HUES64 (cell line): Measurements from ENCODE around the gene CYP4A11.
"Not testable (repeated sequence)": the region's sequence is repeated elsewhere in the genome, so short reads cannot be mapped to it uniquely, and the experiment has no call there.

Experiments used
- H3K27ac ChIP-seq: 2 replicates; pipeline ENCODE4 v1.7.0; 2013; ENCODE audit warnings: low read depth, low read length, inconsistent platforms
- H3K27me3 ChIP-seq: 2 replicates; pipeline ENCODE4 v1.6.1; 2013; ENCODE audit warnings: mild to moderate bottlenecking, low read length; ENCODE audit not compliant: insufficient read depth
- H3K36me3 ChIP-seq: 2 replicates; pipeline ENCODE4 v1.6.1; 2013; ENCODE audit warnings: mild to moderate bottlenecking, low read length; ENCODE audit not compliant: insufficient read depth
- H3K4me1 ChIP-seq: 2 replicates; pipeline ENCODE4 v1.6.1; 2013; ENCODE audit warnings: mild to moderate bottlenecking, low read length, moderate library complexity; ENCODE audit not compliant: insufficient read depth
- H3K4me3 ChIP-seq: 2 replicates; pipeline ENCODE4 v1.5.1; 2013; ENCODE audit warnings: mild to moderate bottlenecking, low read length, moderate library complexity
- H3K9ac ChIP-seq: 2 replicates; pipeline ENCODE4 v1.6.1; 2013; ENCODE audit warnings: mild to moderate bottlenecking, low read depth, low read length
- H3K9me3 ChIP-seq: 2 replicates; pipeline ENCODE4 v1.6.1; 2013; ENCODE audit warnings: low read depth, low read length; ENCODE audit not compliant: insufficient read depth
- WGBS: fragments of 150-250, 120-280 bp; methylation state at CpG from one replicate; pipeline ENCODE4 v1.1.7; 2013; ENCODE audit warnings: missing lambda C conversion rate; 5-methylcytosine and 5-hydroxymethylcytosine counted together

The CYP4A11 gene

GRCh38 chr1:46949417-46949666 lies 8.1 kb upstream of the CYP4A11 start:
- H3K4me3 ChIP-seq, H3K9me3 ChIP-seq, H3K9ac ChIP-seq, H3K27ac ChIP-seq, H3K4me1 ChIP-seq, H3K27me3 ChIP-seq, H3K36me3 ChIP-seq: not testable (repeated sequence)
- WGBS = 97% methylated on average over 1 of the region's 1 CpG

GRCh38 chr1:46948629-46949416 lies 7.5 kb upstream of the CYP4A11 start:
- 92% methylated on average over 4 of the region's 5 CpGs for WGBS
- Histone ChIP-seq H3K27me3 (no peaks in the 10 kb centered on the region; the same call in 1 of the 2 replicates), H3K9ac (no peak overlapping the region), H3K4me1 (peaks cover 6% of the 10 kb centered on the region; the same call in 1 of the 2 replicates), H3K4me3 (no peak overlapping the region), H3K9me3 (no peaks in the 10 kb centered on the region), H3K27ac (no peak overlapping the region), H3K36me3 (no peaks in the 10 kb centered on the region)

DNA sequence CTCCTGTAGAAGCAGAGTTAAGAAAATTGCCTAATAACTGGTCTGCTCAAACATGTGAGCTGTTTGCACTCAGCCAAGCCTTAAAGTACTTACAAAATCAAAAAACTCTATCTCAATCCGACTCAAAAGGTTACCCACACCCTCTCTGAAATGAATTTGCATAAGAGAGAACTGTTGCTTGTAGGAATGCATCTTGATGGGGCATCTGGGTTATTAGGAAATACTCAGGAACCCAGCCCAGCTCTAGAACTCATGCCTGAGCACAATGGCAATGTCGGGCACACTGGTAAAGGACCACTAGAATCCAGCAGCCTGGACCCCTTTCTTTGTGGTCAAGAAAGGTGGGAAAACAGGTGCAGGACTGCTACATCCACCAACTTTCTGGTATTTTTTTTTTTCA lies 6.4 kb upstream of the CYP4A11 start:
- H3K27me3 ChIP-seq, H3K9me3 ChIP-seq, H3K9ac ChIP-seq, H3K4me3 ChIP-seq, H3K4me1 ChIP-seq, H3K27ac ChIP-seq, H3K36me3 ChIP-seq: not testable (repeated sequence)
- 86% methylated on average over 1 of the region's 2 CpGs for WGBS

GRCh38 chr1:46942086-46942485 lies 810 bp upstream of the CYP4A11 start:
- no peaks in the 10 kb centered on the region for H3K36me3 ChIP-seq
- H3K4me1 ChIP-seq = peaks cover 1% of the 10 kb centered on the region; the same call in 1 of the 2 replicates
- no peaks in the 10 kb centered on the region for H3K27me3 ChIP-seq
- H3K9me3 ChIP-seq = no peaks in the 10 kb centered on the region
- H3K4me3 ChIP-seq = no peak overlapping the region
- no peak overlapping the region for H3K9ac ChIP-seq
- no peak overlapping the region for H3K27ac ChIP-seq

DNA sequence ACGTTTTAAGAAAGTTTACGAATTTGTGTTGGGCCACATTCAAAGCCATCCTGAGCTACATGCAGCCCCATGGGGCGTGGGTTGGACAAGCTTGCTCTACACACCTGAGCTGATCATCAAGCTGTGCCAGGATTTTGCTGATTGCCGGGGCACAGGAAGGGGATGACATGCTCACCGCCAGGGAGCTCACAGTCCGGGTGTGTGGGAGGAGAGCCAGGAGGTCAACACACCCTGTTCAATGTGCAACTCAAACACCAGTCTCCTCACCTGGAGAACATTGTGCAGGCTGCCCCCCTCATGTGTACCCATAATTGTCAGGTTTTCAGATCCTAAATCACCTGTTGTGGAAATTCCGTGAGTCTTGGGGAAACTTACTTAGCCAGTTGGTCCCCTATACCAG lies 969 bp downstream of the CYP4A11 start:
- no peak overlapping the region for H3K4me3 ChIP-seq
- WGBS = 94% methylated on average over 7 of the region's 7 CpGs
- H3K9me3 ChIP-seq = no peaks in the 10 kb centered on the region
- H3K36me3 ChIP-seq = no peaks in the 10 kb centered on the region
- H3K27me3 ChIP-seq = no peaks in the 10 kb centered on the region
- H3K9ac ChIP-seq = no peak overlapping the region
- no peaks in the 10 kb centered on the region for H3K4me1 ChIP-seq
- H3K27ac ChIP-seq = no peak overlapping the region

DNA sequence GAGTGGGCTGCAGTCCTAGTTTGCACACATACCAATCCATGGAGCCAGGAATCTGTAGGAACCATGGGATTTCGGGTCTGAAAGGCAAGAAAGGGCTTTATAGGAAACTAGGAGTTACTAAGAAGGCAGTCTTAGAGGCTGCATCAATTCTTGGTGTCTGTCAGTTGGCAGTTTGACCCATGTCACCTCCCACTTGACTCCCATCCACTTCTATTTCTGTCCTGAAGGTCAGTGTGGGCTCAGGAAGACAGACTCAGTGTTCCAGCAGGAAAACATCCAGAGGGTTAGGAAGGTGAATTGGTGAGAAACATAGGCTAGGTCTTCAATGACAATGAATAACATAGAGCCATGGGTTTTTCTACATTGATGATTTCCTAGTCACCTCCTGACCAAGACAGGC lies 4.0 kb downstream of the CYP4A11 start:
- WGBS = 73% methylated on average over 1 of the region's 1 CpG
- H3K27ac ChIP-seq = no peak overlapping the region
- H3K4me1 ChIP-seq = no peaks in the 10 kb centered on the region
- H3K4me3 ChIP-seq = no peak overlapping the region
- H3K27me3 ChIP-seq = no peaks in the 10 kb centered on the region
- H3K36me3 ChIP-seq = no peaks in the 10 kb centered on the region
- no peaks in the 10 kb centered on the region for H3K9me3 ChIP-seq
- H3K9ac ChIP-seq = no peak overlapping the region

DNA sequence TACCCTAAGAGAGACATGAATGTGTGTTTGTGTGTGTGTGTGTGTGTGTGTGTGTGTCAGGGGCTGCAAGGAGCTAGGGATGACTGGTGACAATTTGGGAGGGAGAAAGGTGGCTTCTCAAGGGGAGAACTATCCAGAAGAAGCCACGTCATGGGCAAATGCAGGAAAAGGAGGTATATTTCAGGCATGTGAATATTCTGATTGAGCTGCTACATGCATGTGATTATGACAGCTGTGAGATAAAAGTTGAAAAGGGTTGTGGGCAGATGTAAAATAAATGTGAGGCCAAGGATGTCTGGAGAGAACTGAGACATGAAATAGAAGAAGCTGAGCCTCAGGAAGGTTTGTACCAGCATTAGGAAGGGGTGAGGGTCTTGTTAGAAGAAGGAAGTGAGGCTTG lies 4.5 kb downstream of the CYP4A11 start:
- 83% methylated on average over 1 of the region's 1 CpG for WGBS
- H3K9me3 ChIP-seq = no peaks in the 10 kb centered on the region
- H3K4me3 ChIP-seq = no peak overlapping the region
- no peaks in the 10 kb centered on the region for H3K27me3 ChIP-seq
- H3K36me3 ChIP-seq = no peaks in the 10 kb centered on the region
- no peak overlapping the region for H3K9ac ChIP-seq
- H3K27ac ChIP-seq = no peak overlapping the region
- H3K4me1 ChIP-seq = no peaks in the 10 kb centered on the region

- not testable (repeated sequence) for H3K9ac ChIP-seq, H3K27ac ChIP-seq, H3K4me3 ChIP-seq, H3K4me1 ChIP-seq, H3K36me3 ChIP-seq, H3K27me3 ChIP-seq, H3K9me3 ChIP-seq
- 28% methylated on average over 7 of the region's 8 CpGs for whole genome bisulfite sequencing
Observed at GRCh38 chr1:46934852-46935251, 6.4 kb downstream of the CYP4A11 start.

DNA sequence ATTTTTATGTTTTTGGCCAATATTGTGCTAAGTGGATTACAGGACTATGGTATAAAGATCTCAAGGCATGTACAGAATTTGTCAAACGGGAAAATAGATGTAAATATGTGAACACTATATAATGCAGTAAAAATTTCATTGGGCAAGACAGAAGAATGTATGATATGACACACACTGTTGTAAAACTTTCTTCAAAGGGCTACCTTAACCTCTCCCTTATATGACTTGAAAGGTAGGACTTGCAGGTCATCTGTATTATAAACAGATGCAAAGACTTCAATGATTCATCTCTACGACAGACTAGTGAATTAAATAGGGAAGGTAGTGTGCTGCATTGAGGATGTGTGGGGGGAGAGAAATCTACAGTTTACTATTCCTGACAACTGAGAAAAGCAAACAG lies 9.3 kb downstream of the CYP4A11 start:
- H3K27me3 ChIP-seq, H3K9me3 ChIP-seq, H3K9ac ChIP-seq, H3K4me3 ChIP-seq, H3K4me1 ChIP-seq, H3K36me3 ChIP-seq, H3K27ac ChIP-seq: not testable (repeated sequence)
- WGBS = 93% methylated on average over 2 of the region's 2 CpGs

DNA sequence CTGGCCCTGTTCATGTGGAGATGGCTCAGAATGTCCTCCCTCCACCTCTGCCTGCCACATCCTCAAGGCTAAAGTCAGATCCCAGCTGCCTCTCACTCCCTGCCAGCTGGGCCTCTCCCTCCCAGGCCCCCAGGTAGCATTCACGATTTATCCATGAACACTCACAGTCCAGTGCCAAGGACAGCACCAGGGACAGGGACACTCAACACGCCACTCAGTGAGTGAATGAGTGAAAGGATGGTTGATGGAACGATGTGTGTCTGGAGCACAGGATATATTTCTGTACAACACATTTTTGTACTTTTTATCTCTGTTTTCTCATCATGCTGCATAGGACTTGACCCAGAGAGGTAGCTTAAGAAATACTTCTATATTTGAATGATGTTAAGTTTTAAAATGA lies 10.1 kb downstream of the CYP4A11 start:
- WGBS = 93% methylated on average over 2 of the region's 3 CpGs
- Histone ChIP-seq H3K36me3 (no peaks in the 10 kb centered on the region), H3K9me3 (no peaks in the 10 kb centered on the region), H3K9ac (no peak overlapping the region), H3K4me3 (no peak overlapping the region), H3K4me1 (no peaks in the 10 kb centered on the region), H3K27ac (no peak overlapping the region), H3K27me3 (no peaks in the 10 kb centered on the region)

DNA sequence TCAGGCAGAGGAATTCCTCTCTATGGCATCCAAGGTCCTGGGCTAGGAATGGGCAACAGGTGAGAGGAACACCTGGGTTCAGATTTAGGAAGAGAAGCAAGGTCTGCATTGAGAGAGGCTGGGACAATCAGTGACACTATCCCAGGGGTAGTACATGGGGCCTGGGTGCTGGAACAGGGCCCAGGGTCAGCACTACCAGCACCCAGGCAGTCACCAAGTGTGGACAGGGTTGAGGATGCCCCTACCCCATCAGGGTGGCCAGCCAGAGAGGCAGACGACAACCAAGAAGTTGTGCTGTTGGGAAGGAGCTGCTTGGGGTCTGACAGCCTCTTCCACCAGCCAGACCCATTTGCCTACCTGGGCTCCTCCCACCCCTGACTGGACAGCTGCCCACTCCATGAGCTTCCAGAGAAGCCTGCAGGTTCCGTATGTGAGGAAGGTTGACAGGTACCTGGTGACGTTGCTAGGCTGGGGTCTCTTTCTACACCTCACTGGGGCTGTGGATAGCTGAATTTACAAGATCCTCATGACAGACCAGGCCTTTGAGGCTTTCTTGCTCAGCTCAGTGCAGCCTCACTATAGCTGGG lies 13.9 kb downstream of the CYP4A11 start:
- H3K9ac ChIP-seq = no peak overlapping the region

GRCh38 chr1:46910790-46911189 lies 30.5 kb downstream of the CYP4A11 start:
- H3K27me3 ChIP-seq = no peaks in the 10 kb centered on the region
- H3K4me1 ChIP-seq = no peaks in the 10 kb centered on the region
- H3K9me3 ChIP-seq = peaks cover 8% of the 10 kb centered on the region; the same call in 1 of the 2 replicates
- no peak overlapping the region for H3K9ac ChIP-seq
- 100% methylated on average over 2 of the region's 2 CpGs for WGBS
- H3K27ac ChIP-seq = no peak overlapping the region
- no peaks in the 10 kb centered on the region for H3K36me3 ChIP-seq
- no peak overlapping the region for H3K4me3 ChIP-seq

More for the DNA sequence above, 13.9 kb downstream of the CYP4A11 start:
- H3K4me1 ChIP-seq = no peaks in the 10 kb centered on the region
- no peaks in the 10 kb centered on the region for H3K36me3 ChIP-seq
- H3K9me3 ChIP-seq = no peaks in the 10 kb centered on the region
- H3K27ac ChIP-seq = no peak overlapping the region
- no peak overlapping the region for H3K4me3 ChIP-seq
- H3K27me3 ChIP-seq = no peaks in the 10 kb centered on the region
- WGBS = 100% methylated on average over 3 of the region's 3 CpGs
